ENCODE measurements around the gene SPNS2.

DNA sequence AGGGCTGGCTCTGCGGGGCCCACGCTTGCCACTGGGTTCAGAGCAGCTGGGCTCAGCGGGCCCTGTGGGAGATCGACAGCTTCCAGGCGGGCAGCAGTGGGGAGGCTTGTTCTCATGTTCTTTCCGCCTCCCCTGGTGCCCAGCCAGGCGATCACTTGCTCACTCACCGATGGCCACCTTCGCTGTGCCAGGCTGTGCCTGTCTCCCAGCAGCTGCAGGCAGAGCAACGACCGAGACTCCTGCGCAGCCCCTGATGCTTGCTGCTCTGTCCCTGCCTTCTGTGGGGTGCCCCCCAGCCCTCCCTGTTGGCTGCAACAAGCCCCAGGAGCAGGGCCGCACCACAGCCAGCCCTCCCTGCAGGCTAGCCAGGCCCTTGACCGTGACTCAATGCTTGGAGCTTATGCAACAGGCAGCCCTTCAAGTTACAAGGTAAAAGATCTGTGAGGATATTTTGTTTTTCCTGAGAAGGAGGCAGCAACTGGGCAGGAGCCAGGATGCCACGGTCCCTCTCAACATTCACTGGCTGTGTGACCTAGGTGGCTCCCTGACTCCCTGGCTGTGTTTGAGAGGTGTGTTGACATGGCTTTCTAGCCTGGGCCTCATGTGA is 9.6 kb upstream of the SPNS2 start:
- TF ChIP-seq ZFX (IDR thresholded peaks at IDR 0.05) (no peak), CBX3 (IDR thresholded peaks at IDR 0.05; ENCODE audit: low read depth) (no peak), POLR2AphosphoS5 (IDR thresholded peaks at IDR 0.05; ENCODE audit: low read depth, low read length) (no peak), EGR1 (IDR thresholded peaks at IDR 0.05; ENCODE audit: low read depth) (no peak)
- TF ChIP-seq, protein P1, sequence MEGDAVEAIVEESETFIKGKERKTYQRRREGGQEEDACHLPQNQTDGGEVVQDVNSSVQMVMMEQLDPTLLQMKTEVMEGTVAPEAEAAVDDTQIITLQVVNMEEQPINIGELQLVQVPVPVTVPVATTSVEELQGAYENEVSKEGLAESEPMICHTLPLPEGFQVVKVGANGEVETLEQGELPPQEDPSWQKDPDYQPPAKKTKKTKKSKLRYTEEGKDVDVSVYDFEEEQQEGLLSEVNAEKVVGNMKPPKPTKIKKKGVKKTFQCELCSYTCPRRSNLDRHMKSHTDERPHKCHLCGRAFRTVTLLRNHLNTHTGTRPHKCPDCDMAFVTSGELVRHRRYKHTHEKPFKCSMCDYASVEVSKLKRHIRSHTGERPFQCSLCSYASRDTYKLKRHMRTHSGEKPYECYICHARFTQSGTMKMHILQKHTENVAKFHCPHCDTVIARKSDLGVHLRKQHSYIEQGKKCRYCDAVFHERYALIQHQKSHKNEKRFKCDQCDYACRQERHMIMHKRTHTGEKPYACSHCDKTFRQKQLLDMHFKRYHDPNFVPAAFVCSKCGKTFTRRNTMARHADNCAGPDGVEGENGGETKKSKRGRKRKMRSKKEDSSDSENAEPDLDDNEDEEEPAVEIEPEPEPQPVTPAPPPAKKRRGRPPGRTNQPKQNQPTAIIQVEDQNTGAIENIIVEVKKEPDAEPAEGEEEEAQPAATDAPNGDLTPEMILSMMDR (IDR thresholded peaks at IDR 0.05 in 2 of 3, conservative IDR thresholded peaks at IDR 0.05 in 1 of 3; ENCODE audit: borderline replicate concordance in 1 of 3, insufficient read depth in 1 of 3, low read depth in 2 of 3, low read length in 2 of 3), result no peak
- TF ChIP-seq, protein P2, sequence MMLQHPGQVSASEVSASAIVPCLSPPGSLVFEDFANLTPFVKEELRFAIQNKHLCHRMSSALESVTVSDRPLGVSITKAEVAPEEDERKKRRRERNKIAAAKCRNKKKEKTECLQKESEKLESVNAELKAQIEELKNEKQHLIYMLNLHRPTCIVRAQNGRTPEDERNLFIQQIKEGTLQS (IDR thresholded peaks at IDR 0.05), result no peak

All from HCT116 (cell line).